ENCODE results near the gene DTX1.

The DTX1 gene

GRCh38 chr12:113056631-113057488, at the start of gene DTX1:
Gene DTX1, plus strand, starts transcription at chr12:113056730. Its CDS starts 1,463 bp downstream, at chr12:113058193.
- peak in 1 of 3 donors; percentile 26 for DNase-seq (ENCODE audit: low read depth in 2 of 3, low spot score in 1 of 3)

- DNase-seq (ENCODE audit: low read depth in 2 of 3, low spot score in 1 of 3): no peak
Measured at GRCh38 chr12:113007166-113007565, 49.4 kb upstream of the DTX1 start.

DNA sequence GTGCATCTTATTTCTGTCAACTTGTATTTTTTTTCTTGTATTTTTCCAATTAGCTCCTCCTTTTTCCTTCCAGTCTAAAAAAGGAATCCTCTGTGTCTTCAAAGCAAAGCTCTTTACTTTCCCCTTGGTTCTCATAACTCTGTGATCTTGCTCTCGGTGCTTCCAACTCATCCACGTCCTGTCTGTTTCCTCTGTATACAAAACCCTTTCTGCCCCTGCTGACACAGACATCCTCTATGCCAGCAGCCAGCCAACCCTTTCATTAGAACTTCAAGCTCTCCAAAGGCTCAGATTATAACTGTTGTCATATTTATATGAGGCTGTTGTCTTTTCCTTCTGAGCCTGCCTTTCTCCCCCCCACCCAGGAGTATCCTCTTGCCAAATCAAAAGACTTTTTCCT, 45.8 kb upstream of the DTX1 start:
- DNase-seq (ENCODE audit: low read depth in 2 of 3, low spot score in 1 of 3): no peak

- no peak for DNase-seq (ENCODE audit: low read depth in 2 of 3, low spot score in 1 of 3)
Measured at GRCh38 chr12:113014565-113014964, 42.0 kb upstream of the DTX1 start.

- no peak for DNase-seq (ENCODE audit: low read depth in 2 of 3, low spot score in 1 of 3)
Measured at GRCh38 chr12:113016796-113017195, 39.7 kb upstream of the DTX1 start.

DNA sequence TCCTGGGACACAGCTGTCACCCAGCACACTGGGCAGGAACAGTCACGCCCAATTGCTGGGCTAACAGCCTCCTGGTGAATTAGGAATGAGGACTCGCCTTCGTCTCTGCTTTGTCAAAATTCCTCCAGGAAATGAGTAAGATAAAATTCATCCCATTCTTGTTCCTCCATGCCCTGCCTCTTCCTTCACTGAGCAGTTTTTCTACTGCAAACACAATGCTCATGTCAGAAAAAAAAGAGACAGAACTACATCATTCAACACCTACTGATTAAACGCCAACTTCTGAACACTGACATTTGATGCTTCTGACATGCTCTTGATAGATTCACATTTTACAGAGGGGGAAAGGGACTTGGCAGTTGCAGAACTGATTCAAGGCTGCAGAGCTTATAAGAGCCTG, 37.5 kb upstream of the DTX1 start:
- DNase-seq (ENCODE audit: low read depth in 2 of 3, low spot score in 1 of 3): no peak

- no peak for DNase-seq (ENCODE audit: low read depth in 2 of 3, low spot score in 1 of 3)
Measured at GRCh38 chr12:113021500-113021899, 35.0 kb upstream of the DTX1 start.

DNA sequence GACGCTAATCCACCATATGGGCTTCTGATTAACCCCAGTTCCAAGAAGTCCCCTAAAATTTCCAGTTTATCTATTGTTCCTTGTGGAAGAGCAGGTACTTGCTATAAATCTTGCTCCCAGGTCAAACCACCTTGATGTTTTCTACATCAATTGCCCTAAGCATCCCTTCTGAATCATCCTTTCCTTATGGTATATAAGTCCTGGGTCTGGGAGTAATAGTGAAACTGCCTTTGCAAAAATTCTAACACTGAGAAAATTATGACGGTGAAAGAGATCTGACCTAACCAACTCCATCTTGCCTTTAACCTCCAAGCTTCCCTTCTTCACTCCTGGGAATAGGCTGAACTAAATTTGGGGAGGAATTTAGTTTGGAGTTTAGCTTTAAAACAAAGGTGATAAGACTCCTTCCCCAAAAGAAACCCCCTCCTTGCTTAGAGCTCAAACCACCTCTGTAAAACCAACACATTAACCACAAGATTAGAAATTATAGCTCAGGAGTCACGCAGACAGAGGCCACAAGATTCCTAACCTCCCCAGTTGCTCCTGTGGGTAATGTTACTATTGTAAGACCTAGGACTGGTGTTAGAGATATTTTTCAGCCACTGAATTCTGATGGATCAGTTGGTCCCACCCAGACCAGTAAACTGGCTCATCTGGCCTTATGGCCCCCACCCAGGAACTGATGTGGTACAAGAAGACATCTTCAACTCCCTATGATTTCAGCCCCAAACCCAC, 33.8 kb upstream of the DTX1 start:
- DNase-seq (ENCODE audit: low read depth in 2 of 3, low spot score in 1 of 3): no peak

DNA sequence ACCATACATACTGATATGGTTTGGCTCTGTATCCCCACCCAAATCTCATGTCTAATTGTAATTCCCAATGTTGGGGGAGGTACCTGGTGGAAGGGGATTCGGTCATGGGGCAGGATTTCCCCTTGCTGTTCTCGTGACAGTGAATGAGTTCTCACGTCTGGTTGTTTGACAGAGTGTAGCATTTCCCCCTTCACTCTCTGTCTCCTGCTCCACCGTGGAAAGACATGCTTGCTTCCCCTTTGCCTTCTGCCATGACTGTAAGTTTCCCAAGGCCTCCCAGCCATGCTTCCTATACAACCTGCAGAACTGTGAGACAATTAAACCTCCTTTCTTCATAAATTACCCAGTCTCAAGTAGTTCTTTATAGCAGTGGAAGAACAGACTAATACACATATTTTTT, 28.8 kb upstream of the DTX1 start:
- no peak for DNase-seq (ENCODE audit: low read depth in 2 of 3, low spot score in 1 of 3)

GRCh38 chr12:113030875-113031525, 25.5 kb upstream of the DTX1 start:
- DNase-seq (ENCODE audit: low read depth in 2 of 3, low spot score in 1 of 3): no peak

DNA sequence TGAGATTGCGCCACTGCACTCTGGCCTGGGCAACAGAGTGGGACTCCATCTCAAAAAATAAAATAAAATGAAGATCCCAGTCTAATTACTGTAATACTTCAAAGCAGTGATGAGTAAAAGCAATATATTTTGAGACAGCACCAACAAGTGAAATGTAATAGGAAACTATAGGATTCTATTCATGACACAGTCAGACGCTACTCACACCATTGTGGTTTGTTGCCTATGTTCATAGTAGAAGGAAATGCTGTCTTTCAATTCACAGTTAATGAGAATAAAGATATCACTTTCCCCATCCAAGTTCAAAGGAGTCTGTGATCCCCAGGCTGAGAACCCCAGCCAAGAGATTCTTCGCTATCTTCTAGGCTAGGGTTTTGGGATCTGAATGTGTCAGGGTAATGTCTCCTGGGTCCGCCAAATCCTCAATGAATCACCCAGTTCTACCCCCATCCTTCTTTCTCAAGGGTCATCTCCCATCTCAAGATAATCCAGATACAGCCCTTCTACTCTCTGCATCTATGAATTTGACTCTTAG, 16.6 kb upstream of the DTX1 start:
- DNase-seq (ENCODE audit: low read depth in 2 of 3, low spot score in 1 of 3): no peak

DNA sequence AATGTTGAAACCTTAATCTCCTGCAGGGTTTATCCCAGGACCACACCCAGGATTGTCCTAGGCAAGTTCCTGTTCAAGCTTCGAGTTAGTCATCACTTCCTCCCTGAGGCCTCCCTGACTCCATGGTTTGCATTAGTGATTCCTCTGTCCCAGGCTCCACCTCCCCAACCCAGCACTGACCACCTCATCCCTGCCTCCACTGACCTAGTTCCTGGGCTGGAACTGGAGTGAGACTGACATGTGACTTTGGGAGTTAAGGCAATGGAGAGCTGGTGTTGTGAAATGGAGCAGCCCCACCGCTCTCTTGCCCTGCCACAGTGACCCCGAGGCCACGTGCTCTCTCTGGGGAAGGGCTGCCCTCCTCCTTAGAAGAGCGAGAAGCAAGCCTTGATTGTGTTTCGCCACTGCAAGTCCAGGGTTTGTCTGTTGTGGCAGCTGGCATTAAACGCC, 15.8 kb upstream of the DTX1 start:
- DNase-seq (ENCODE audit: low read depth in 2 of 3, low spot score in 1 of 3): no peak

DNA sequence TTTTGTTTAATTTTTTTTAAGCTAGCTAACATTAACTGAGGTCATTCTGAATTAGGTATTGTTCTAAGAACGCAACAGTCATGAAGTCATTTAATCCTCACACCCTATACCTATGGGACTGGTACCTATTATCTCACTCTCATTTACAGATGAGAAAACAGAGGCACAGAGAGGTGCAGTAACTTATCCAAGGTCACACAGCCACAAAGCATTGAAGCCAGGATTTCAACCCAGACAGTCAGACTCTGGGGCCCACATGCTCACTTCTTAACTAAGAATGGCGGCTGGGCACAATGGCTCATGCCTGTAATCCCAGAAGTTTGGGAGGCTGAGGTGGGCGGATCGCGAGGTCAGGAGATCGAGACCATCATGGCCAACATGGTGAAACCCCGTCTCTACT, 15.0 kb upstream of the DTX1 start:
- no peak for DNase-seq (ENCODE audit: low read depth in 2 of 3, low spot score in 1 of 3)

GRCh38 chr12:113043240-113043639, 13.3 kb upstream of the DTX1 start:
- DNase-seq (ENCODE audit: low read depth in 2 of 3, low spot score in 1 of 3): no peak

DNA sequence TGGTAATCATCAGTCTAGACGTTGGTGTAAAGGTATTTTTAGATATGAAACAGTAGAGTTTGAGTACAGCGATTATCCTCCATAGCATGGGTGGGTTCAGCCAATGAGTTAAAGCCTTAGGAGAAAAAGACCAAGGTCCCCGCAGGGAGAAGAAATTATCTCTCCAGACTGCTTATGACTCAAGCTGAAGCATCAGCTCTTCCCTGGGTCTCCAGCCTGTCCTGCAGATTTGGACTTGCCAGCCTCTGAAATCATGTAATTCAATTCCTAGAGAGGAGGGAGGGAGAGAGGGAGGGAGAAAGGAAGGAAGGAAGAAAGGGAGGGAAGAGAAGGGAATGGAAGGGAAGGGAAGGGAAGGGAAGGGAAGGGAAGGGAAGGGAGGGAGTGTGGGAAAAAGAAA, 12.0 kb upstream of the DTX1 start:
- no peak for DNase-seq (ENCODE audit: low read depth in 2 of 3, low spot score in 1 of 3)

DNA sequence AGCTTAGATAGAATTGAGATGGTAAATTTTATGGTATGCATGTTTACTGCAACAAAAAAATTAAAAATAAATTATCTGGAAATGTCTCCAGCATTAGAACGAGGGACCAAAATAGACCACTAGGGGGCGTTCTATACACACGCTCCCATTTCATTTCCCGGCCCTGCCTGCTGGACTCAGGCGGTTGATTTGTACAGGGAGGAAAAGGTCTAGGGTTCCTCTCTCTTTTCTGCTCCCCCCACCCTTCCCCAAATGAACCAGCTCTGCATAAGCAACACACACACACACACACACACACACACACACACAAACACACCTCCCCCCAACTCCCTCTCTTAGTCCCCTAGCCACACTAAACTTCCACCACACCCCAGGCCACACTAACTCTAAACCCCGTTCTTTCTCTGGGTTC, 7.8 kb upstream of the DTX1 start:
- peak; percentile 40 to 83 (median 44) for DNase-seq (ENCODE audit: low read depth in 2 of 3, low spot score in 1 of 3)

- no peak for DNase-seq (ENCODE audit: low read depth in 2 of 3, low spot score in 1 of 3)
Measured at GRCh38 chr12:113049976-113050742, 6.4 kb upstream of the DTX1 start.

GRCh38 chr12:113050795-113051194, 5.7 kb upstream of the DTX1 start:
- DNase-seq (ENCODE audit: low read depth in 2 of 3, low spot score in 1 of 3): no peak

DNA sequence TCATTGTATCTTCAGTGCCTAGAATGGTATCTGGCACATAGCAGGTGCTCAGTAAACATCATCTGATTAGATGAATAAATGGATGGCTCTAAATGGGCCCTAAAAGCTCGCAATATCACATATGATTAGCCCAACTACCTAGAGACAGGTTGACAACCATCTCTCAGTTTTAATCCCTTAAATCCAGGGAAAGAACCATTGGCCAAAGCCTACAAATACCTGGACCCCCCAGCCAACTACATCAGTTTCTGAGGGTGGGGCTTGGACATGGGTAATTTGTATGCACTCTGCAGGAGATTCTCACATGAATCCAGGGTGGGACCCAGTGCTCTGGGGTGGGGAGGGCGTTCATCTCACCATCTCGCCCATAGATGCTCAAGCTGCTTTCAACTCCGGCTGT, 4.8 kb upstream of the DTX1 start:
- DNase-seq (ENCODE audit: low read depth in 2 of 3, low spot score in 1 of 3): no peak

GRCh38 chr12:113052326-113052725, 4.2 kb upstream of the DTX1 start:
- DNase-seq (ENCODE audit: low read depth in 2 of 3, low spot score in 1 of 3): no peak

GRCh38 chr12:113054948-113055486, 1.5 kb upstream of the DTX1 start:
- DNase-seq (ENCODE audit: low read depth in 2 of 3, low spot score in 1 of 3): no peak

Data from stimulated activated CD4-positive, alpha-beta T cell treated with anti-CD3 and anti-CD28 coated beads, Interleukin-12 subunit alpha, Interleukin-12 subunit beta, amount 100 ng/mL, for 48 hours (primary cell).